Kidney (tissue), 14 donors: ENCODE results near the gene SMURF1. TPM values are rescaled to one million over a fixed set of nuclear protein-coding genes. Genes with fewer than 3 reads are reported as not detected.

ENCODE experiments used
- DNase-seq, 5 donors: peaks; one replicate each; pipeline ENCODE4 v3.0.0-alpha.2; 2013 to 2020
- FAIRE-seq: peaks from 2 replicates; lab custom pipeline; 2012; peaks lifted over from hg19 to GRCh38; lab: Jason Lieb, UNC
- H3K27ac ChIP-seq, 2 donors: one replicate each; pipeline ENCODE4 v1.7.0; 2013; ENCODE audit warnings: low read depth in 2 of 2, low read length in 2 of 2, inconsistent platforms in 1 of 2
- H3K27me3 ChIP-seq: one replicate; pipeline ENCODE4 v1.7.1; 2013; ENCODE audit warnings: low read length, inconsistent platforms; ENCODE audit not compliant: control insufficient read depth, insufficient read depth
- H3K36me3 ChIP-seq, 3 donors: one replicate each; pipeline versions ENCODE4 v1.7.0 to v1.7.1; 2013; ENCODE audit warnings: low read length in 3 of 3, control low read depth in 1 of 3, inconsistent platforms in 1 of 3; ENCODE audit not compliant: insufficient read depth in 3 of 3, control insufficient read depth in 2 of 3
- H3K4me1 ChIP-seq, 3 donors: one replicate each; pipeline versions ENCODE4 v1.7.0 to v1.7.1; 2013; ENCODE audit warnings: low read length in 3 of 3, inconsistent platforms in 1 of 3, low read depth in 1 of 3; ENCODE audit not compliant: control insufficient read depth in 2 of 3, insufficient read depth in 2 of 3
- H3K4me3 ChIP-seq, 3 donors: one replicate each; pipeline versions ENCODE4 v1.7.0 to v1.8.1; 2013; ENCODE audit warnings: low read length in 3 of 3, control low read depth in 1 of 3, inconsistent platforms in 1 of 3
- H3K9ac ChIP-seq, 3 donors: one replicate each; pipeline versions ENCODE4 v1.7.0 to v1.7.1; 2013; ENCODE audit warnings: low read length in 3 of 3, control low read depth in 1 of 3, inconsistent platforms in 1 of 3
- H3K9me3 ChIP-seq, 3 donors: one replicate each; pipeline versions ENCODE4 v1.7.0 to v1.7.1; 2013; ENCODE audit warnings: low read length in 3 of 3, control low read depth in 1 of 3, inconsistent platforms in 1 of 3; ENCODE audit not compliant: control insufficient read depth in 2 of 3, insufficient read depth in 1 of 3
- intact Hi-C: fragments of 100-400 bp; cut with DNase I; formaldehyde crosslinking; loops from one replicate; pipeline ENCODE4 v1.11.1; 2022
- polyA plus RNA-seq: library from polyadenylated mRNA; stranded (reverse); fragments of 350-450 nt; fragmentation: Illumina TruSeq; extraction: RNeasy Lipid Tissue Mini Kit (QIAGEN cat#74804); gene quantifications from one replicate; pipeline ENCODE4 v1.2.3, GENCODE V29; 2014; ENCODE audit warnings: low read depth, low replicate concordance; ENCODE audit not compliant: insufficient read depth
- total RNA-seq: library from RNA; stranded (reverse); fragmentation: NEBNext Ultra II Directional; extraction: Animal tissue kit (Norgen Biotek cat#: 25700); gene quantifications from one replicate; pipeline ENCODE4 v1.2.1, GENCODE V29; 2021
- TF ChIP-seq, protein P1 (sequence below): IDR thresholded peaks from 3 replicates; pipeline ENCODE4 v1.5.1; 2012; ENCODE audit warnings: mild to moderate bottlenecking, moderate library complexity, borderline replicate concordance; ENCODE audit not compliant: insufficient read depth; ENCODE audit errors: extremely low read depth
- donor health status: control.
- donor health status: control.
- donor health status: control.
- donor health status: control.
- donor health status: control.
- donor health status: DM: yes; HTN: yes; CAD: no.
- donor health status: Normal renal cell carcinoma (clear cell type).

The SMURF1 gene
- total and polyA plus RNA-seq, 2 donors from 2014 or later, result 6.3 to 29.8 TPM

DNA sequence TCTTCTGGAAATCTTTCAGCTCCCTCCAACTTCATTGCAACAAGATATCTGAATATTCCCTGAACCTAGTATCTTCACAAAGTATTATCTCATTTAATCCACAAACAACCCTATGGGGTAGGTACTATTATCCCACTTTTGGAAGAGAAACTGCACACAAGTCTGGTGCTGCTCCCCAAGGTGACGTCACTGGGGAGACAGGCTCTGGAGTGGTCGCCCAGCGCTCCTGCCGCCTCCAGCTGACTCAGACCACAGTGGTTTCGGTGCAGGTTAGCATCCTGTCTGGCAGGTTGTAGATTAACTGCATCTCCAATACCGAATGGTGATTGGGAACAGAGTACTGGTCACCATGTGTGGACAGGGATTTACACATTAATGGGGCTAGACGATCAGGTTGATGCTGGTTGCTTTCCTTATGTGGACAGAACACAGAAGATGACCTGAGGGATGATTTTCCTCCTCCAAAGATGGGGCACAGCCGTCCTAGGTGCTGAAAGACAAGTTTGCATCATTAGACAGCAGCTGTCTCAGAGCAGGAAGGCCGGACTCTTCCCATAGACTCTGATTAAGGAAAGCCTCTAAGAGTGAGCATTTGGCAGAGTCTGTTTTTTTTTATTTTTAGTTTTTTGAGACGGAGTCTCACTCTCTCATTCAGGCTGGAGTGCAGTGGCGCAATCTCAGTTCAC, 137.0 kb downstream of the SMURF1 start:
- no peak overlapping the region for H3K9ac ChIP-seq
- TF ChIP-seq, protein P1, sequence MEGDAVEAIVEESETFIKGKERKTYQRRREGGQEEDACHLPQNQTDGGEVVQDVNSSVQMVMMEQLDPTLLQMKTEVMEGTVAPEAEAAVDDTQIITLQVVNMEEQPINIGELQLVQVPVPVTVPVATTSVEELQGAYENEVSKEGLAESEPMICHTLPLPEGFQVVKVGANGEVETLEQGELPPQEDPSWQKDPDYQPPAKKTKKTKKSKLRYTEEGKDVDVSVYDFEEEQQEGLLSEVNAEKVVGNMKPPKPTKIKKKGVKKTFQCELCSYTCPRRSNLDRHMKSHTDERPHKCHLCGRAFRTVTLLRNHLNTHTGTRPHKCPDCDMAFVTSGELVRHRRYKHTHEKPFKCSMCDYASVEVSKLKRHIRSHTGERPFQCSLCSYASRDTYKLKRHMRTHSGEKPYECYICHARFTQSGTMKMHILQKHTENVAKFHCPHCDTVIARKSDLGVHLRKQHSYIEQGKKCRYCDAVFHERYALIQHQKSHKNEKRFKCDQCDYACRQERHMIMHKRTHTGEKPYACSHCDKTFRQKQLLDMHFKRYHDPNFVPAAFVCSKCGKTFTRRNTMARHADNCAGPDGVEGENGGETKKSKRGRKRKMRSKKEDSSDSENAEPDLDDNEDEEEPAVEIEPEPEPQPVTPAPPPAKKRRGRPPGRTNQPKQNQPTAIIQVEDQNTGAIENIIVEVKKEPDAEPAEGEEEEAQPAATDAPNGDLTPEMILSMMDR, result no peak
- H3K9me3 ChIP-seq, result no peaks in the 10 kb centered on the region
- H3K27ac ChIP-seq, result no peak overlapping the region
- no peaks in the 10 kb centered on the region for H3K4me1 ChIP-seq
- H3K4me3 ChIP-seq, result no peak overlapping the region
- intact Hi-C loops, result no loop called here
- DNase-seq, result no peak
- FAIRE-seq, result no peak
- H3K36me3 ChIP-seq, result peaks cover 10 to 55% (median 53%) of the 10 kb centered on the region in 3 donors
- H3K27me3 ChIP-seq, result no peaks in the 10 kb centered on the region

DNA sequence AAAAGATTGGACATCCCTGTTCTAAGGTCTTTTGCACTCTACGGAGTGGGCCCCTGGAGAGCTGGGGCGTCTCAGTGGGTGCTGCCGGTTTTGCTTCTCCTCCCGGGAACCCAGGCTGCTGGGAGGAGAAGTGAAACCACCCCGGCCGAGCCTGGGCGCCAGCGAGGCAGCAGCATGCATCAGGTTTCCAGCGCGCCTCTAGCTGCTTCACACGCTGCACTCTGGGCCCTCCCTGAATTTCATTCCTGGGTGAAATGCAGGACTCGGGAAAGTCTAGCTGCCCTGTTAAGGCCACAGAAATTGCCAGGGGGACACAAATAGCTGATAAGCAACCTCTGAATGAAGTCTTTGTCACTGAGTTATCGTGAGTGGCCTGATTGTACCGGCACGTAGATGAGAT, 138.1 kb downstream of the SMURF1 start:
- Histone ChIP-seq H3K9ac (no peak overlapping the region), H3K4me1 (peaks cover 0 to 4% (median 0%) of the 10 kb centered on the region in 3 donors), H3K4me3 (no peak overlapping the region), H3K36me3 (peaks cover 8 to 45% (median 42%) of the 10 kb centered on the region in 3 donors), H3K9me3 (no peaks in the 10 kb centered on the region), H3K27ac (no peak overlapping the region), H3K27me3 (no peaks in the 10 kb centered on the region)
- intact Hi-C loops, result no loop called here
- DNase-seq (no peak), FAIRE-seq (no peak)
- TF ChIP-seq, protein P1, result no peak

DNA sequence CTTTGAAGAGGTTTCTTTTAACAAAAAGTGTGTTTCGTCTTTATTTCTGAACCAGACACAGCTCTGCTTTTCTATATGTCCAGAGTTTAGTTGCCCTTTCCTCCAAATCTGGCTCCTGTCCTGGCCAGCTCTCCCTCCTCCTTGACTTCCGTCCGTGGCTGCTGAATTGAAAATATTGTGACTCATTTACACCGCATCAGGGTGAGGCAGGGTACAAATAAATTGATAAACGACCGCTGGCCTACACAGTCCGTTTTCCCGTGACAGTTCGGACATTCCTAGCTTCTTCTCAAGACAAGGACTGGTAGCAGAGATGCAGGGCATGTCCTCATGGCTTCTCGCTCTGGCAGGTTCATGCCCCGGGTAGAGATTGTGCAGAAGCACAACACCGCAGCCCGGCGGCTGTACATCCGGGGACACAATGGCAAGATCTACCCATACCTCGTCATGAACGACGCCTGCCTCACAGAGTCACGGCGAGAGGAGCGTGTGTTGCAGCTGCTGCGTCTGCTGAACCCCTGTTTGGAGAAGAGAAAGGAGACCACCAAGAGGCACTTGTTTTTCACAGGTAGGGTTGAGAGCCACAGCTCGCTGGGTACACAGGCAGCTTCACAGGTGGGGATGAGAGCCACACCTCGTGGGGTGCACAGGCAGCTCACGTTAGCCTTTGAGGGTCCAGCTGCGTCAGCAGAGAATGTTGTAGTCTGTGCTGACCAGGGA, 139.0 kb downstream of the SMURF1 start:
- Histone ChIP-seq H3K9ac (no peak overlapping the region), H3K4me1 (peaks cover 0 to 4% (median 0%) of the 10 kb centered on the region in 3 donors), H3K4me3 (no peak overlapping the region), H3K36me3 (peaks cover 8 to 46% (median 37%) of the 10 kb centered on the region in 3 donors), H3K27me3 (no peaks in the 10 kb centered on the region), H3K27ac (no peak overlapping the region), H3K9me3 (no peaks in the 10 kb centered on the region)
- FAIRE-seq (no peak), DNase-seq (no peak)
- TF ChIP-seq, protein P1, result no peak
- intact Hi-C loops, result no loop called here
